ENCODE measurements around the gene PDE2A.

PDE2A gene

GRCh38 chr11:72682238-72682857, 8.1 kb upstream of the PDE2A start:
- no peak for DNase-seq

- DNase-seq: peak in 1 of 3 experiments; percentile 40
These were observed 7.3 kb upstream of the PDE2A start for GRCh38 chr11:72681226-72682153.

GRCh38 chr11:72680624-72681158, 6.5 kb upstream of the PDE2A start:
- DNase-seq: no peak

DNA sequence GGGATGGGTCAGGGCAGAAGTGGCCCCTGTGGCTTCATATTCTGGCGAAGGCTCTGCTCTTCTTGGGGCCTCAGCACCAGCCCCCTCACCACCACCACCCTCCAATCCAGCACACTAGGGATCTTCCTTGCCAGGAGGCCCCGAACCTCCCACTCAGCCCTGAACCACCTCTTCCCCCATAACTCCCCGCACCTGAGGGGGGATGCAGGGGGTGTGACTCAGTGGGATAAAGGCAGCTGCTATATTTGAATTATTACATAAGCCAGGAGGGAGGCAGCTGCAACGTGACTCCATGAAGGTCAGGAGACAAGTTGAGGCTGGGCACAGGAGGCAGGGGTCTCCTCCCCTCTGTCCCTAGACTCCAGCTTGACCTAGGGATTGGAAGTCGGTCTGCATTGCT, 5.6 kb upstream of the PDE2A start:
- no peak for DNase-seq

- no peak for DNase-seq
These were observed 4.3 kb upstream of the PDE2A start for GRCh38 chr11:72678524-72678923.

GRCh38 chr11:72676861-72677341, 2.7 kb upstream of the PDE2A start:
- DNase-seq: peak; percentile 26 to 49 (median 39)

GRCh38 chr11:72675221-72675620, 999 bp upstream of the PDE2A start:
- no peak for DNase-seq

- no peak for DNase-seq
These were observed 809 bp downstream of the PDE2A start for GRCh38 chr11:72673284-72673942.

GRCh38 chr11:72672597-72673238, 1.5 kb downstream of the PDE2A start:
- no peak for DNase-seq

- DNase-seq: peak in 1 of 3 experiments; percentile 32
These were observed 2.8 kb downstream of the PDE2A start for GRCh38 chr11:72671152-72672099.

GRCh38 chr11:72670041-72670440, 4.2 kb downstream of the PDE2A start:
- peak in 1 of 3 experiments; percentile 17 for DNase-seq

GRCh38 chr11:72669527-72669926, 4.7 kb downstream of the PDE2A start:
- no peak for DNase-seq

GRCh38 chr11:72668629-72669347, 5.4 kb downstream of the PDE2A start:
- no peak for DNase-seq

DNA sequence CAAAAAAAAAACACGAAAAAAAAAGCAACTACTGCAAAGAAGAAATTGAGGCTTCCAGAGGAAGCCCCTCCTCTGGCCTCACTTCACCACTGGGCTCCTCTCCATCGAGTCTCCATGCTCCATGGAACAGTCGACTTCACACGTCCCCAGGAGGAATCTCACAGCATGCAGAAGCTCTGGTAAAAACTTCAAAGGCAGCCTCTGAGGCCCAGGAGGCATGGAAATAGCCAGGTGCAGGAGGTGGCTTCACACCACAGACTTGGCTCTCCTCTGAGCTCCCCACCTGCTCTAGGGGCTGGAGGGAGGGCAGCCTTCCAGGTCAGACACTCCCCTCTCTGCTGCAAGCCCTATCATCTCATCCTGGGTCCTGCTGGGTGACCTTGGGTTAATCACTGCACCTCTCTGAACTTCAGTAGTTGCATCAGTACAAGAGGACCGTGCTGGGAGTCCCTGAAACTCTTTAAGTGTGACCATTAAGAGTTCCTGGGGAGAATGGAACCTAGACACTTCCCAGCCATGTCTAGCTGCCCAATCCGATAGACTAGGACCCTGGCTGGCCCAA, 8.2 kb downstream of the PDE2A start:
- peak in 1 of 3 experiments; percentile 16 for DNase-seq

DNA sequence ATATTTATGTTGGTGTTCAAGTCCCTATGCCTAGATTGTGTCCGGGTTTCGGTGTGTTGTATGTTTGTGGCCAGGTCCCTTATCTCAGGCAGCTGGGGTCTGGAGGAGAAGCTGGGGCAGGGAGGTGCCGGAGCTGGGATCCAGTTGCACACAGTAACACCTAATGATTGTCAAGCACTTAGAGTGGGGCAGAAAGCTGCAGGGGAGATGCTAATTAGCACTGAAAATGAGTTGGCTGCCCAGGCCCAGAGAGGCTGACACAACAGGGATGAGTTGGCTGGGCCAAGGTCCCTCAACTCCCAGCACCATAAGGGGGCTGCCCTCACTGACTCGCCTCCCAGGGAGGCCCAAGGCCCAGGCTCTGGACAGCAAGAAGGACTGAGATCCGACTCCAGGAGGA, 12.2 kb downstream of the PDE2A start:
- peak; percentile 4 to 54 (median 22) for DNase-seq

GRCh38 chr11:72661486-72661885, 12.7 kb downstream of the PDE2A start:
- DNase-seq: no peak

GRCh38 chr11:72658989-72659640, 15.1 kb downstream of the PDE2A start:
- peak in 1 of 3 experiments; percentile 39 for DNase-seq

DNA sequence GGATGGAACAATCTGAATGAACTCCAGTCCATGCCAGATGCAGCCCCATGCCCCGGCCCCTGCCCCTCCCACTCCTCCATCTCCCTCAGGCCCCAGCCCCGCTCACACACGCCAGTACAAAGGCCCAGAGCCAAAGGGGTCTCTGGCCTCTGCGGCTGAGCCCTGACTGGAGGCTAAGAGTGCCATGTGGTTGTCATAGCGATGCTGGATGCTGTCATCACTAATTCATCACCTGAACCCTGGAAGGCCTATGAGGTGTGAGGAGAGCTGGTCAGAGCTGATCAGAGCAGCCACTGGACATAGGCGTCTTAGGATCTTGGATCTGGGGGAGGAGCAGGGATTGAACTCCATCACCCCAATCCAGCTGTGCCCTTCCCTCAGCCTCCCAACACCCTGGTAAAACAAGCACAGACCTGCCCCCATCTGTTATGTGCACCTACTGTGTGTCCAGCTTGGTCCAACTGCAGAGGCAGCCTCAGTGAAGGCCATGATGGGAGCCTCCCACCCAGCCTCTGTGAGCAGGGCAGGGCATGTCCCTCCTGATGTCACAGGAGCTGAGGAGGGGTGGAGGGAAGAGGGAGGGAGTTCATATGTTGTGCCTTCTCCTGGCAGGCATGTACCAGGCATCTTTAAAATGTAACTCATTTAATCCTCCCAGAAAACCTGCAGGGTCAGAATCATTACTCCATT, 16.7 kb downstream of the PDE2A start:
- peak in 1 of 3 experiments; percentile 26 for DNase-seq

GRCh38 chr11:72655896-72656464, 18.2 kb downstream of the PDE2A start:
- DNase-seq: peak in 1 of 3 experiments; percentile 33
